Keratinocyte (primary cell): Measurements from ENCODE around the gene CYTH2. TPM values are rescaled to one million over a fixed set of nuclear protein-coding genes. Genes with fewer than 3 reads are reported as not detected.

Experiments
- DNase-seq: peaks from one replicate; pipeline ENCODE4 v3.0.0-alpha.2; 2011; ENCODE audit warnings: low read depth, missing footprints, low spot score
- FAIRE-seq: peaks from 2 replicates; lab custom pipeline; 2011; peaks lifted over from hg19 to GRCh38; lab: Jason Lieb, UNC
- H2AFZ ChIP-seq: 2 replicates; pipeline ENCODE4 v1.6.0; 2012; ENCODE audit warnings: low read length, control low read depth, inconsistent platforms; ENCODE audit not compliant: control insufficient read depth
- H3K27ac ChIP-seq: 2 replicates; pipeline ENCODE4 v1.5.1; 2011; ENCODE audit warnings: low read length; ENCODE audit not compliant: control insufficient read depth, insufficient read depth
- H3K27me3 ChIP-seq: 3 replicates; pipeline ENCODE4 v1.6.0; 2011; ENCODE audit warnings: low read length; ENCODE audit not compliant: control insufficient read depth, insufficient read depth; ENCODE audit errors: extremely low read depth
- H3K36me3 ChIP-seq, 2 experiments: 2 replicates in 1 of 2; 3 replicates in 1 of 2; pipeline ENCODE4 v1.5.1; 2011; ENCODE audit warnings: low read length in 2 of 2, mild to moderate bottlenecking in 1 of 2; ENCODE audit not compliant: control insufficient read depth in 2 of 2, insufficient read depth in 2 of 2; ENCODE audit errors: extremely low read depth in 1 of 2
- H3K4me1 ChIP-seq: 3 replicates; pipeline ENCODE4 v1.5.1; 2011; ENCODE audit warnings: low read length; ENCODE audit not compliant: control insufficient read depth, insufficient read depth; ENCODE audit errors: extremely low read depth
- H3K4me2 ChIP-seq: 3 replicates; pipeline ENCODE4 v1.6.0; 2011; ENCODE audit warnings: low read depth, low read length; ENCODE audit not compliant: control insufficient read depth, insufficient read depth; ENCODE audit errors: extremely low read depth
- H3K4me3 ChIP-seq, 3 experiments: fragments of 200-600 bp in 1 of 3; sonication (generic) in 1 of 3; 2 replicates in 2 of 3; 3 replicates in 1 of 3; pipeline ENCODE4 v1.5.1; 2011 to 2016; ENCODE audit warnings: low read length in 3 of 3, mild to moderate bottlenecking in 3 of 3, control low read depth in 2 of 3, inconsistent platforms in 1 of 3, low read depth in 1 of 3, mixed read lengths in 1 of 3, mixed run types in 1 of 3, moderate library complexity in 1 of 3; ENCODE audit not compliant: control insufficient read depth in 2 of 3, insufficient read depth in 2 of 3; ENCODE audit errors: extremely low read depth in 1 of 3
- H3K79me2 ChIP-seq: 2 replicates; pipeline ENCODE4 v1.6.0; 2012; ENCODE audit warnings: low read length; ENCODE audit not compliant: control insufficient read depth, insufficient read depth
- H3K9ac ChIP-seq: 3 replicates; pipeline ENCODE4 v1.6.0; 2011; ENCODE audit warnings: low read length; ENCODE audit not compliant: control insufficient read depth, insufficient read depth; ENCODE audit errors: extremely low read depth
- H3K9me1 ChIP-seq: 3 replicates; pipeline ENCODE4 v1.6.0; 2011; ENCODE audit warnings: low read length; ENCODE audit not compliant: control insufficient read depth, insufficient read depth; ENCODE audit errors: extremely low read depth
- H3K9me3 ChIP-seq: 2 replicates; pipeline ENCODE4 v1.5.1; 2012; ENCODE audit warnings: low read depth, low read length; ENCODE audit not compliant: control insufficient read depth
- H4K20me1 ChIP-seq: 3 replicates; pipeline ENCODE4 v1.6.0; 2011; ENCODE audit warnings: low read length; ENCODE audit not compliant: control insufficient read depth, insufficient read depth; ENCODE audit errors: extremely low read depth
- CTCF ChIP-seq, 3 experiments: IDR thresholded peaks in 1 of 3; conservative IDR thresholded peaks in 1 of 3; optimal IDR thresholded peaks in 1 of 3; 2 replicates in 2 of 3; 3 replicates in 1 of 3; pipeline versions ENCODE3 to v1.5.1; 2011; ENCODE audit warnings: low read length in 3 of 3, mild to moderate bottlenecking in 3 of 3, moderate library complexity in 2 of 3, control low read depth in 1 of 3, inconsistent platforms in 1 of 3; ENCODE audit not compliant: insufficient read depth in 2 of 3; ENCODE audit errors: extremely low read depth in 1 of 3
- EZH2 ChIP-seq: IDR thresholded peaks from one replicate; pipeline ENCODE4 v1.6.1; 2012; ENCODE audit warnings: inconsistent platforms, mild to moderate bottlenecking, low read length, moderate library complexity
- dilution Hi-C: fragments of 300-500 bp; cut with MboI; formaldehyde crosslinking; loops from one replicate; pipeline ENCODE4 v1.7.0; 2020; ENCODE audit warnings: low sequenced_read_pairs; ENCODE audit not compliant: extremely low pct_ligation_motif_present
- polyA plus RNA-seq, 5 experiments: library from polyadenylated mRNA; depleted of rRNA in 3 of 5; stranded (reverse) in 3 of 5; stranded (forward) in 1 of 5; unstranded in 1 of 5; fragments of >200 nt; gene quantifications; 1 replicate in 1 of 5; 2 replicates in 3 of 5; 3 replicates in 1 of 5; pipeline versions ENCODE4 v1.2.1 to v1.2.3, GENCODE V29; 2011 to 2012; ENCODE audit warnings: missing spikeins in 2 of 5, low read depth in 1 of 5, low replicate concordance in 1 of 5

Gene CYTH2
- polyA plus RNA-seq, 1 donor (not counting 4 experiments of a cell fraction or from before 2014, with no cell fraction given) = 27.0 TPM

DNA sequence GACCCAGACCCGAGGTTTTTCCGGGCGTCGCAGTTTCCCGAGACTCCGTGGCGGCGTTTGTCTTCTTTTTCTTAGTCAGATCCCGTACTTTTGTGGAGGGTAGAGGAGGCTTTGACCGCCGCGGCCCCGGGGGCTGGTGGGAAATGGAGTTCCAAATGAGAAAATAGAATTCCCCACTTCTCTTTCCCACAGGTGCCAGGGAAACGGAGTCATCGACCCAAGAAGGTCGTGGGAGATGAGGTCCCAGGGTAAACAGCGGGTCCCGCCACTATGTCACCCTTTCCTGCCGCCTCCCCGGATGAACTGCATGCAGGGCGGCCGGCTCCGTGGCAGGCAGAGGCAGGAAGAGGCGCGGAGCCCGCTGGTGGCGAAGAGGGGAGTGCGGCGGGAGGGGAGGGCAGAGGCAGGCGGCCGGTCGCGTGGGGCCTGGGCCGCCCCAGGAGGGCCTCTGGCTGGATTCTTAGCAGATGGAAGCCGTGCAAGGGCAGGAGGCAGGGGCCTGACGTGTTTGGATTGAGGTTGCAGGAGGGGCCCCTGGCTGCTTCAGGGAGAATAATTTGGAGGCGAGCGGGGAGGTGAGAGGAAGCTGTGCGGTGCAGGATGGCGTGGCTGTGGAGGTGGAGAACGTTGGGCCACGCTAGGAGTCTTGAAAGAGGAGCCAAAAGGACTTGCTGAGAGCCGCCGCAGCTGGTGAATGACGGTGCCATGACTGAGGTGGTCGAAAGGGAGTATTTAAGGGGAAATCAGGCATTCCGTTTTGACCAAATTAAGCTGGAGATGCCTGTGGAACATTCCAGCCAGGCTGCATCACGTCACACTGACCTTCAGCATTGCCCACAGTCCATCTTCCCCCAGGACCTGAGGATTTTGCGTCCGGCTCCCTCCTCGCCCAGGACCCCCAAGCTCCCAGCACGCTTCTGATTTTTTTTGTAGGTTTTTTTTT is 11.7 kb downstream of the CYTH2 start:
- FAIRE-seq = no peak
- no peaks in the 10 kb centered on the region for H4K20me1 ChIP-seq
- dilution Hi-C loops = no loop called here

DNA sequence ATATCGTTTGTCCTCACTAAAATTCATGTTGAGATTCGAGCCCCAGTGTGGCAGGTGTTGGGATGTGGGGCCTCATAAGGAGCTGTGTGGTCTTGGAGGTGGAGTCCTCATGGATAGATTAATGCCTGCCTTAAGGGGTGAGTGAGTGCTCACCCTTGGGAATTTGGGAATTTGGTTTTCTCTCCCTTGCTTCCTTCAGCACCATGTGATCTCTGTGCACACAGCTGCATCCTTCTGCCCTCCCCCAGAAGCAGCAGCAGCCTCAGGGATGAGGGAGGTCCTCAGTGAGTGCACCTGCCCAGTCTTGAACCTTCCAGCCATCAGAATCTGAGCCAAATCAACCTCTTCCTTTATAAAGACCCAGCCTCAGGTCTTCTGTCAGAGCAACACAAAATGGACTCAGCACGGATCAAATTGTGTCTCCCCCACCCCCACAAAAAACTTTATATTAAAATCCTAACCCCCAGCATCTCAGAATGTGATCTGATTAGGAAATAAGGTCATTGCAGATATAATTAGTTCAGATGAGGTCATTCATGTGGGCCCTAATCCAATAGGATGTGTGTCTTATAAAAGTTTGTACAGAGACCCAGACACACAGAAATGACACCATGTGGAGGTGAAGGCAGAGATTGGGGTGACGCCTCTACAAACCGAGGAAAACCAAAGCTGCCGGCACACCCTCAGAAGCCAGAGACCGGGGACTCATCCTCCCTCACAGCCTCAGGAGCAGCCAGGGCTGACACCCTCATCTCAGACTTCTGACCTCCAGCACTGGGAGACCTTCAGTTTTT is 12.9 kb downstream of the CYTH2 start:
- no peaks in the 10 kb centered on the region for H3K9me1 ChIP-seq
- H3K27ac ChIP-seq = no peak overlapping the region
- H3K36me3 ChIP-seq = peaks cover 8 to 16% of the 10 kb centered on the region in 2 experiments
- H3K9me3 ChIP-seq = no peaks in the 10 kb centered on the region
- no peak overlapping the region for H3K4me3 ChIP-seq
- dilution Hi-C loops = no loop called here
- TF ChIP-seq EZH2 (no peak), CTCF (optimal IDR thresholded peaks at IDR 0.05 in 1 of 3, IDR thresholded peaks at IDR 0.05 in 1 of 3, conservative IDR thresholded peaks at IDR 0.05 in 1 of 3; ENCODE audit: extremely low read depth in 1 of 3, insufficient read depth in 2 of 3, low read length in 3 of 3) (no peak)
- no peak overlapping the region for H3K9ac ChIP-seq
- no peaks in the 10 kb centered on the region for H3K79me2 ChIP-seq
- no peak overlapping the region for H3K4me2 ChIP-seq
- H3K4me1 ChIP-seq = peaks cover 29% of the 10 kb centered on the region
- H3K27me3 ChIP-seq = no peaks in the 10 kb centered on the region
- H4K20me1 ChIP-seq = no peaks in the 10 kb centered on the region
- H2AFZ ChIP-seq = no peak overlapping the region
- FAIRE-seq (no peak), DNase-seq (no peak)

More for the DNA sequence above, 11.7 kb downstream of the CYTH2 start:
- Histone ChIP-seq H3K27me3 (no peaks in the 10 kb centered on the region), H3K9me1 (no peaks in the 10 kb centered on the region), H3K27ac (no peak overlapping the region), H3K4me1 (peaks cover 23% of the 10 kb centered on the region), H2AFZ (no peak overlapping the region), H3K9me3 (no peaks in the 10 kb centered on the region), H3K4me2 (peak overlapping the region; percentile 81), H3K9ac (peak overlapping the region; percentile 52), H3K36me3 (peaks cover 14 to 21% of the 10 kb centered on the region in 2 experiments), H3K4me3 (peak overlapping the region in 2 of 3 experiments; percentile 25 to 59), H3K79me2 (no peaks in the 10 kb centered on the region)
- DNase-seq = no peak
- TF ChIP-seq CTCF (optimal IDR thresholded peaks at IDR 0.05 in 1 of 3, IDR thresholded peaks at IDR 0.05 in 1 of 3, conservative IDR thresholded peaks at IDR 0.05 in 1 of 3; ENCODE audit: extremely low read depth in 1 of 3, insufficient read depth in 2 of 3, low read length in 3 of 3) (no peak), EZH2 (no peak)
